MM.1S (cell line): ENCODE data around the gene GDF7.

Experiments
- DNase-seq: peaks from one replicate; pipeline ENCODE4 v3.0.0-alpha.2; 2015
- H2AFZ ChIP-seq: fragments of 300-600 bp; sonication (generic); 2 replicates; pipeline ENCODE4 v1.6.0; 2016; ENCODE audit warnings: antibody characterized with exemption, low read length
- H3F3A ChIP-seq: fragments of 300-600 bp; sonication (generic); 2 replicates; pipeline ENCODE4 v1.6.1; 2016; ENCODE audit warnings: mild to moderate bottlenecking, antibody characterized with exemption, low read length, moderate library complexity, mixed read lengths; ENCODE audit not compliant: insufficient read depth
- H3K27ac ChIP-seq: fragments of 300-600 bp; sonication (generic); 2 replicates; pipeline ENCODE4 v1.5.1; 2016; ENCODE audit warnings: mild to moderate bottlenecking, low read length
- H3K27me3 ChIP-seq: fragments of 300-600 bp; sonication (generic); replicated peaks from 2 replicates; pipeline ENCODE4 v1.6.0; 2016; ENCODE audit warnings: low read length; ENCODE audit not compliant: insufficient read depth
- H3K36me3 ChIP-seq: fragments of 300-600 bp; sonication (generic); replicated peaks from 2 replicates; pipeline ENCODE4 v1.6.1; 2016; ENCODE audit warnings: mild to moderate bottlenecking, low read length, mixed read lengths; ENCODE audit not compliant: insufficient read depth
- H3K4me1 ChIP-seq: fragments of 300-600 bp; sonication (generic); 2 replicates; pipeline ENCODE4 v1.6.1; 2016; ENCODE audit warnings: low read length, mixed read lengths
- H3K4me2 ChIP-seq: fragments of 300-600 bp; sonication (generic); 2 replicates; pipeline ENCODE4 v1.6.0; 2016; ENCODE audit warnings: low read depth, low read length
- H3K4me3 ChIP-seq: fragments of 300-600 bp; sonication (generic); 2 replicates; pipeline ENCODE4 v1.5.1; 2016; ENCODE audit warnings: low read length, mixed read lengths
- H3K79me2 ChIP-seq: fragments of 300-600 bp; sonication (generic); 2 replicates; pipeline ENCODE4 v1.6.1; 2016; ENCODE audit warnings: mixed run types, low read length, mixed read lengths
- H3K9ac ChIP-seq: fragments of 300-600 bp; sonication (generic); 2 replicates; pipeline ENCODE4 v1.6.1; 2016; ENCODE audit warnings: low read length, mixed read lengths
- H3K9me2 ChIP-seq: fragments of 300-600 bp; sonication (generic); replicated peaks from 2 replicates; pipeline ENCODE4 v1.6.1; 2016; ENCODE audit warnings: mild to moderate bottlenecking, low read length, mixed read lengths; ENCODE audit not compliant: insufficient read depth
- H3K9me3 ChIP-seq: fragments of 300-600 bp; sonication (generic); replicated peaks from 2 replicates; pipeline ENCODE4 v1.6.1; 2016; ENCODE audit warnings: mild to moderate bottlenecking, low read length, mixed read lengths; ENCODE audit not compliant: insufficient read depth
- H4K20me1 ChIP-seq: fragments of 300-600 bp; sonication (generic); 2 replicates; pipeline ENCODE4 v1.6.1; 2016; ENCODE audit warnings: mild to moderate bottlenecking, low read length, moderate library complexity, mixed read lengths; ENCODE audit not compliant: insufficient read depth
- CTCF ChIP-seq: fragments of 300-600 bp; sonication (generic); IDR thresholded peaks from 2 replicates; pipeline ENCODE4 v1.5.1; 2016; ENCODE audit warnings: antibody characterized with exemption, low read length, mixed read lengths
- EZH2 ChIP-seq: fragments of 300-600 bp; sonication (generic); optimal IDR thresholded peaks from 2 replicates; pipeline ENCODE3; 2017; ENCODE audit warnings: low read depth, mild to moderate bottlenecking, antibody characterized with exemption, low read length, mixed read lengths
- EZH2phosphoT487 ChIP-seq: fragments of 300-600 bp; sonication (generic); IDR thresholded peaks from 2 replicates; pipeline ENCODE4 v1.6.1; 2018; ENCODE audit warnings: antibody characterized with exemption, low read length

The GDF7 gene

GRCh38 chr2:20669562-20670314, 2.8 kb downstream of the GDF7 start:
- H3K27me3 ChIP-seq = peaks cover 27% of the 10 kb centered on the region

DNA sequence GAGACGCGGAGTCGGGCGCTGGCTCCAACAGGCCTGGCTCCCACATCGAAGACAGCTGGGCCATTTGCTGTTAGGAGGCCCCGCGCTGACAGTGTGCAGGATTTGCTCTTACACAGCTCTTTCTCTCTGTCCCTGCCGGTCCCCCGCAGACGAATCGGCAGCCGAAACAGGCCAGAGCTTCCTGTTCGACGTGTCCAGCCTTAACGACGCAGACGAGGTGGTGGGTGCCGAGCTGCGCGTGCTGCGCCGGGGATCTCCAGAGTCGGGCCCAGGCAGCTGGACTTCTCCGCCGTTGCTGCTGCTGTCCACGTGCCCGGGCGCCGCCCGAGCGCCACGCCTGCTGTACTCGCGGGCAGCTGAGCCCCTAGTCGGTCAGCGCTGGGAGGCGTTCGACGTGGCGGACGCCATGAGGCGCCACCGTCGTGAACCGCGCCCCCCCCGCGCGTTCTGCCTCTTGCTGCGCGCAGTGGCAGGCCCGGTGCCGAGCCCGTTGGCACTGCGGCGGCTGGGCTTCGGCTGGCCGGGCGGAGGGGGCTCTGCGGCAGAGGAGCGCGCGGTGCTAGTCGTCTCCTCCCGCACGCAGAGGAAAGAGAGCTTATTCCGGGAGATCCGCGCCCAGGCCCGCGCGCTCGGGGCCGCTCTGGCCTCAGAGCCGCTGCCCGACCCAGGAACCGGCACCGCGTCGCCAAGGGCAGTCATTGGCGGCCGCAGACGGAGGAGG, 3.5 kb downstream of the GDF7 start:
- no peak overlapping the region for H3K9ac ChIP-seq
- no peak for TF ChIP-seq CTCF
- TF ChIP-seq EZH2 = no peak
- no peak for TF ChIP-seq EZH2phosphoT487
- no peak overlapping the region for H3K4me3 ChIP-seq
- H3K9me3 ChIP-seq = no peaks in the 10 kb centered on the region
- 0 out of 2 replicates have a peak, but pooled peaks cover under 1% of the 10 kb centered on the region for H3F3A ChIP-seq
- no peaks in the 10 kb centered on the region for H3K36me3 ChIP-seq
- H3K27ac ChIP-seq = no peak overlapping the region
- H3K27me3 ChIP-seq = peaks cover 19% of the 10 kb centered on the region
- no peak overlapping the region for H2AFZ ChIP-seq
- no peak overlapping the region for H3K4me2 ChIP-seq
- no peaks in the 10 kb centered on the region for H3K9me2 ChIP-seq
- H3K79me2 ChIP-seq = no peaks in the 10 kb centered on the region
- H3K4me1 ChIP-seq = peaks cover 12% of the 10 kb centered on the region
- DNase-seq = no peak
- H4K20me1 ChIP-seq = no peaks in the 10 kb centered on the region

More at GRCh38 chr2:20669562-20670314, 2.8 kb downstream of the GDF7 start:
- no peak for TF ChIP-seq EZH2phosphoT487
- TF ChIP-seq EZH2 = no peak
- TF ChIP-seq CTCF = no peak
- H3K4me1 ChIP-seq = 0 out of 2 replicates have a peak, but pooled peaks cover 4% of the 10 kb centered on the region
- no peak for DNase-seq
- H2AFZ ChIP-seq = no peak overlapping the region
- H3K36me3 ChIP-seq = no peaks in the 10 kb centered on the region
- H3K79me2 ChIP-seq = no peaks in the 10 kb centered on the region
- H3K9me3 ChIP-seq = no peaks in the 10 kb centered on the region
- H4K20me1 ChIP-seq = no peaks in the 10 kb centered on the region
- H3F3A ChIP-seq = no peaks in the 10 kb centered on the region
- no peak overlapping the region for H3K27ac ChIP-seq
- no peak overlapping the region for H3K9ac ChIP-seq
- no peak overlapping the region for H3K4me2 ChIP-seq
- no peaks in the 10 kb centered on the region for H3K9me2 ChIP-seq
- no peak overlapping the region for H3K4me3 ChIP-seq

- H3K9ac ChIP-seq = no peak overlapping the region
- H3K4me3 ChIP-seq = no peak overlapping the region
- no peaks in the 10 kb centered on the region for H3K9me2 ChIP-seq
- no peaks in the 10 kb centered on the region for H3K9me3 ChIP-seq
- DNase-seq = no peak
- no peaks in the 10 kb centered on the region for H3K36me3 ChIP-seq
- H3K4me2 ChIP-seq = no peak overlapping the region
- peaks cover 12% of the 10 kb centered on the region for H3K27me3 ChIP-seq
- TF ChIP-seq CTCF (no peak), EZH2phosphoT487 (no peak), EZH2 (no peak)
- no peak overlapping the region for H2AFZ ChIP-seq
- H3F3A ChIP-seq = peaks cover 8% of the 10 kb centered on the region
- H3K27ac ChIP-seq = no peak overlapping the region
- H3K79me2 ChIP-seq = no peaks in the 10 kb centered on the region
- H4K20me1 ChIP-seq = no peaks in the 10 kb centered on the region
- peaks cover 19% of the 10 kb centered on the region for H3K4me1 ChIP-seq
These were observed 4.2 kb downstream of the GDF7 start for GRCh38 chr2:20671036-20671735.
